ENCODE data around the gene SCG5.
"Not testable (repeated sequence)": the region's sequence is repeated elsewhere in the genome, so short reads cannot be mapped to it uniquely, and the experiment has no call there.

The SCG5 gene, protein sequence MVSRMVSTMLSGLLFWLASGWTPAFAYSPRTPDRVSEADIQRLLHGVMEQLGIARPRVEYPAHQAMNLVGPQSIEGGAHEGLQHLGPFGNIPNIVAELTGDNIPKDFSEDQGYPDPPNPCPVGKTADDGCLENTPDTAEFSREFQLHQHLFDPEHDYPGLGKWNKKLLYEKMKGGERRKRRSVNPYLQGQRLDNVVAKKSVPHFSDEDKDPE

GRCh38 chr15:32641517-32642059, at the start of gene SCG5:
Gene SCG5 (plus strand): TSS chr15:32641710. CDS start chr15:32643593, 1,883 bp downstream.
- DNase-seq (ENCODE audit: low read depth): no peak

DNA sequence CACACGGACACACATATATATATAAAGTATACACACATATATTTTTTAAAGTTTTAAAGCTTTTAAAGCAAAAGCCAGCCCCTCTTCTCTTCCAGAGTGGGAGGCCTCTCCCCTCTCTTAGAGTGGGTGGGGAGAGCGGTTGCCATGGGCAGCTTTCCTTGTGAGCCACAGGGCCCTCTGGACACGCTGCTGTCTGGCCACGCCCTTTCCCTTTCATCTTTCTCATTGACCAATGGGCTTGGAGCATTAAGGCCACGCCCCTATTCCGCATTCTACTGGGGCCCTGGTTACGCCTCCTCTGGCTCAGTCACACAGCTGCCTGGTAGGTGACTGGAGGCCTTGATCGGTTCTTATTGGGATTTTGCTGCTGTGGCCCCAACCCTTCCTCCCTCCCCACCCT, 48.4 kb upstream of the SCG5 start, which contains the start of gene GOLGA8N:
GOLGA8N (plus strand) TSS at position 306 of the 400 bp plus-strand sequence.
- not testable (repeated sequence) for DNase-seq (ENCODE audit: low read depth)

DNA sequence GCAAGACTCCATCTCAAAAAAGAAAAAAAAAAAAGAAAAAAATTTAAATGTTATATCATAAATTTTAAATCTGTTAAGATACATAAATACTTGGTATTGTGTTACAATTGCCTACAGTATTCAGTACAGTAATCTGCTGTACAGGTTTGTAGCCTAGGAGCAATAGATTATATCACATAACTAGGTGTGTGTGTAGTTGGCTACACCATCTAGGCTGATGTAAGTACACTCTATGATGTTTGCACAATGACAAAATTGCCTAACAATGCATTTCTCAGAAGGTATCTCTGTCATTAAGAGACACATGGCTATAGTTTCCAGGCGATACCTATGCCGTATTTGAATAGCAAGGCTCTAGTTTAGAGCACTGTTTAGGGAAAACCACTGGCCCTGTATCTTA, 32.0 kb upstream of the SCG5 start:
- not testable (repeated sequence) for DNase-seq (ENCODE audit: low read depth)

DNA sequence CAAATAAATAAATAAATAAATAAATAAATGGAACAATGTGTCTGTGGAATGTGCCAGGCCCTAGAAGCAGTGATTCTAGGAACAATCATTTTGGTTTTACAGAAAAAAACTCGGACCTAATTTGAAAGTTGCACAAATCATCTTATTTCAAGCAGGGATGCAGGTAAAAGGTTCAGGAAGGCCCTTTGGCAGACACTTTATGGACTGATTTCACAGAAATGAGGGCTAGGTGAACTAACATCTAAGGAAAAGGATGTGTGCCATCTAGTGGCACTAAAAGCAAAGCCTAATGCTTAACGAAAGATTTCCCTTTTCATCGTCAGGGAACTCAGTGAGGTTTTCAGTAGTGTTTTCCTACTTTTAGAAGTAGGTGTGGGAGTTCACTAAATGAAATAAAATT, 30.8 kb upstream of the SCG5 start:
- not testable (repeated sequence) for DNase-seq (ENCODE audit: low read depth)

GRCh38 chr15:32614712-32615050, 26.8 kb upstream of the SCG5 start:
- DNase-seq (ENCODE audit: low read depth): not testable (repeated sequence)

DNA sequence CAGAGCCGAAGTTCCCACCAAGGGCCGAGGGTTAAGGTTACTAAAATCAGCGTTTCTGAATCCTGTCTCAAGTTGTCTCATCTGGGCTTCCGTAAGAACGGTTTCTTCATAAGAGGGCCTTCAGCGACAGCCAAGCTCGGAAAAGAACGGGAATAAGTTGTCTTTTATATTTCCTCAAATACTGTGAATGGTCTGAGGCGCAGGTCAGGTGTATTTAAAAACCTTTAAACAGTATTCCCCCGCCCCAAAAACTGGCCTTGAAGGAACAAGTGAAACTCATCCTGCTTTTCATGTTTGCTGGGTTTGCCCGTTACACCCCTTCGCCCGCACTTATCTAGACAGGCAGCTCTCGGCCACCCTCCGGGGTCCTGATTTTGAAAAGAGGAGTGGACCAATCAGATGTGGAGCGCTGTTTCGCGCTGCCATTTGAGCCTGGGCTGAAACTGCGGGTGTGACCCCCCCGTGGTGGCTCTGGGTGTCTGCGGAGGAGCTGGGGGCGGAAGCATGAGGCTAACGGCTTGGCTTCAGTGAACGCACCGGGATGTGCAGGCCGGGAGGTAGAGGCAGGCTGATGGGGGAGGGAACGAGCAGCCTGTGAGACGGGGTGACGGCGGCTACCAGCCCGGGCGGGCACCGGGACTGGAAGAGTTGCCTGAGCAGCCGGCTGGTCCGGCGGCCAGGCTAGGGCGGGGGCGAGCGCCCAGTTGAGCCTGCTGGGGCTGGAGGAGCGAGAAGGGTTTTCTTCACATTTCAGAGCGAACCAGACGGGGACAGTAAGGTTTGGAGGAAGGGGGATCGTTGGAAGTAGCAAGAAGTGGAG, 26.2 kb upstream of the SCG5 start, which contains the start of gene ARHGAP11A:
ARHGAP11A (plus strand) TSS at position 454 of the 820 bp plus-strand sequence. CDS start 708 bp downstream, outside the sequence.
- peak; percentile 72 for DNase-seq (ENCODE audit: low read depth)

GRCh38 chr15:32615871-32616426, 25.6 kb upstream of the SCG5 start:
- not testable (repeated sequence) for DNase-seq (ENCODE audit: low read depth)

DNA sequence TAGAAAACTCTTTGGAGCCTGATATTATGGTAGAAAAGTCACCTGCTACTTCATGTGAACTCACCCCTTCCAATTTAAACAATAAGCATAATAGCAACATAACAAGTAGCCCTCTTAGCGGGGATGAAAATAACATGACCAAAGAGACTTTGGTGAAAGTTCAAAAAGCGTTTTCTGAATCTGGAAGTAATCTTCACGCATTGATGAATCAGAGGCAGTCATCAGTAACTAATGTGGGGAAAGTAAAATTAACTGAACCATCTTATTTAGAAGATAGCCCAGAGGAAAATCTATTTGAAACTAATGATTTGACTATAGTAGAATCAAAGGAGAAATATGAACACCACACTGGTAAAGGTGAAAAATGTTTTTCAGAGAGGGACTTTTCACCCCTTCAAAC, 5.1 kb upstream of the SCG5 start:
- DNase-seq (ENCODE audit: low read depth): no peak

DNA sequence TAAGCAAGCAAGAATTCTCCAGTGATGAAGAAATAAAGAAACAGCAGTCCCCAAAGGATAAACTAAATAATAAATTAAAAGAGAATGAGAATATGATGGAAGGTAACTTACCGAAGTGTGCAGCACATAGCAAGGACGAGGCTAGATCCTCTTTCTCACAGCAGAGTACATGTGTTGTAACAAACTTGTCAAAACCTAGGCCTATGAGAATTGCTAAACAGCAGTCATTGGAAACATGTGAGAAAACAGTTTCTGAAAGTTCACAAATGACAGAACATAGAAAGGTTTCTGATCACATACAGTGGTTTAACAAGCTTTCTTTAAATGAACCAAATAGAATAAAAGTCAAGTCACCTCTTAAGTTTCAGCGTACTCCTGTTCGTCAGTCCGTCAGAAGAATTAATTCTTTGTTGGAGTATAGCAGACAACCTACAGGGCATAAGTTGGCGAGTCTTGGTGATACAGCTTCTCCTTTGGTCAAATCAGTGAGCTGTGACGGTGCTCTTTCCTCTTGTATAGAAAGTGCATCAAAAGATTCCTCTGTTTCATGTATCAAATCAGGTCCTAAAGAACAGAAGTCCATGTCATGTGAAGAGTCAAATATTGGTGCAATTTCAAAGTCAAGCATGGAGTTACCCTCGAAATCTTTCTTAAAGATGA, 4.5 kb upstream of the SCG5 start:
- no peak for DNase-seq (ENCODE audit: low read depth)

DNA sequence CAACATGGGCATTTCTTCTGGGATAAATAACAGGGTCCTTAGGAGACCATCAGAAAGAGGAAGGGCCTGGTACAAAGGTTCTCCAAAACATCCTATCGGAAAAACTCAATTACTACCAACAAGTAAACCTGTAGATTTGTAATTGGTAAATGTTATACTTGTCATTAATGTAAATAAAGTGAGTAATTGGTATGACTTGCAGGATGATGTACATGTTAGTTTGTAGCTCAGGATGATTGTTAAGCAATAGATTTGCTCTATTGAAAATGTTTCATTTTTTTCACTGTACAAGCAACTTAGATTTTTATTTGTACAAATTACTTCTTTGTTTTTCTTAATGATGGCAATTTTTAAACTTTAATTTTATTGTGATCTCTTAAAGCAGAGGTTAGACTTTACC, 3.8 kb upstream of the SCG5 start:
- DNase-seq (ENCODE audit: low read depth): no peak

DNA sequence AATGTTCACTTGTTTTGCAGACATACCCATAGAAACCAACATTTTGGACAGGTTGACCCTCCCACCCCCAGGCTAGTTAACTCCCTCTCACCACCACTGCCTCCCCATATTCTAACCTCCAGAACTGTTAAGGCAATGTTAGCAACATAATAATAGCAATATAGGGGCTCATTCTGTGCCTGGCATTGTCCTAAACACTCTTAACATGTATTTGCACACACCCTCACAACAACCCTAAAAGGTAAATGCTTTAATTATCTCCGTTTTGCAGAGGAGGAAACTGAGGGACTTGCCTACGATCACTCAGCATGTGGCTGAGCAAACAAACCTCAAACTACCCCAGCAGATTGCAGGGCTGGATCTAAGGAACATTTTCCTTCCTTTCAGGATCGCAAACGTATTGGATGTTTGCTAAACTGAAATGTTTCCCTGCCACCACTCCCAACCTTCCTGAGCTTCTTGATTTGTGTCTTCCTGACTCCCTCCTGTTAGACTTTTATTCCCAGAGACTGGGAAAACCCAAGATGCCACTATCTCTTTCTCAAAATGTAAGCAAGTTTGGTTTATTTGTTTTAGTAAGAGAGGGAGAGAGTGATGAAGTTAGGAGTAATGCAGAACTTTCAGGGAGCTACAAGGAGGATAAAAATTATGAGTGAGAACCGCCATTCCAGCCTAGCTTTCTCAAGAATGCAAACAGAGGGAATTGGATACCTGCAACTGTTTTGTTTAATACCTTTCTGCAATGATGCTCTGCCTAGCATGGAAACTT, 1.3 kb downstream of the SCG5 start:
- no peak for DNase-seq (ENCODE audit: low read depth)

DNA sequence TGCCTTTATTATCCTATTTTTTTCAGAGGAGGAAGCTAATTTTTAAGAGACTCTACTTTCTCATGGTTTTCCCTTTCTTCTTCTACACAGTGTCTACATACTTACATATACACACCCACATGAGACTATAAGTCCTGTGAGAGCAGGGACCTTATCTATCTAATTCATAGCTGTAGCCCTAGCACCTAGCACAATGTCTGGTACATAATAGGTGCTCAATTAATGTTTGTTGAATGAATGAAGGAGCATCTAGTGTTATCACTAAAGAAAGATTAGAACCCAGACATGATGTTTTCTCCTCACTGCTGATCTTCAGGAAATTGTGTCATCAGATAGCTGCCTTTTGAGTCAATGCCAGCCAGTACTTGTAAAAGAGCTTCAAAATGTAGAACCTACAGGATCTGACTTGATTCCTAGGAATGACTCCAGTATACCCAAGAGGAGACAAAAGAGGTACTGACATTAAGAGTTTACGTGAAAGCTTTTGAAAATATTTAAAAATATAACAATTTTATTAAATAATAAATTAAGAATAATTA, 2.5 kb downstream of the SCG5 start:
- DNase-seq (ENCODE audit: low read depth): no peak

- DNase-seq (ENCODE audit: low read depth): no peak
Observed at GRCh38 chr15:32646291-32646690, 4.8 kb downstream of the SCG5 start.

- no peak for DNase-seq (ENCODE audit: low read depth)
Observed at GRCh38 chr15:32649342-32649741, 7.8 kb downstream of the SCG5 start.

GRCh38 chr15:32651229-32651837, 9.8 kb downstream of the SCG5 start:
- DNase-seq (ENCODE audit: low read depth): no peak

- no peak for DNase-seq (ENCODE audit: low read depth)
Observed at GRCh38 chr15:32652178-32652577, 10.7 kb downstream of the SCG5 start.

GRCh38 chr15:32656091-32656490, 14.6 kb downstream of the SCG5 start:
- no peak for DNase-seq (ENCODE audit: low read depth)

- no peak for DNase-seq (ENCODE audit: low read depth)
Observed at GRCh38 chr15:32656496-32656895, 15.0 kb downstream of the SCG5 start.

GRCh38 chr15:32657198-32657883, 15.8 kb downstream of the SCG5 start:
- DNase-seq (ENCODE audit: low read depth): no peak

- DNase-seq (ENCODE audit: low read depth): no peak
Observed at GRCh38 chr15:32657941-32658340, 16.4 kb downstream of the SCG5 start.

All from stimulated activated CD8-positive, alpha-beta memory T cell treated with anti-CD3 and anti-CD28 coated beads, Interleukin-15, amount 100 ng/mL, for 1 hour (primary cell).